ACHN (cell line): ENCODE results near the gene SGK2.
"Not testable (repeated sequence)": the region's sequence is repeated elsewhere in the genome, so short reads cannot be mapped to it uniquely, and the experiment has no call there.

Experiments
- DNase-seq: peaks from one replicate; pipeline ENCODE4 v3.0.0-alpha.2; 2015
- in situ Hi-C: cut with HindIII; loops from 2 replicates; pipeline ENCODE4 v1.10.0; 2017; ENCODE audit warnings: low sequenced_read_pairs, low pct_ligation_motif_present, low pct_unique_long_range_greater_than_20kb

Gene SGK2

DNA sequence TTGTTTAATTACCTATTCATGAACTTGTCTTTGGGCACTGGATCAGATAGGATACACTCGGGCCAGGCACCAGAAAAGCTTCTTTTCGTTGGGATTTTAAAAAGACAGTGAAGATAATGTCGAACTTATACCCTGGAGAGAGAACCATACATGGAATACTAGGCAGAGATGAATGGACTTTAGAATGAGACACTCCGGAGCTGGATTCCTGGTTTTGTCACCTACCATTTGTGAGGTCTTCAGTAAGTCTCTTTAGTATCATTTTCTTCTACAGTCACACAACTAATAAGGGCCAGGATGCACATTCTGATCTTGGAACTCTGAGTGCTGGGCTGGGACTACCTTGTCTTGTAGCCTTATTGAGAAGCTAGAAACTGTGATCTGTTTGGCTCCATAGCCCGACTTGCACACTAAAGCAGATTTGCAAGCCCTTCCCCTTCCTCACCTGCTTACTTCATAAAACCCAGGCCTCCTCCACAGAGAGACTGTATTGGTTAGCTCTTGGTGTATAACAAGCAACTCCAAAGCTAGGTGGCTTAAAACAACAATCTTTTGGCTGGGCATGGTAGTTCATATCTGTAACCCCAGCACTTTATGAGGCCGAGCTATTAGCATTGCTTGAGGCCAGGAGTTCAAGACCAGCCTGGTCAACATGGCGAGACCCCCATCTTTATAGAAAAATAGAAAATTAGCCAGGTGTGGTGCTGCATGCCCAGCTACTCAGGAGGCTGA, 24.5 kb downstream of the SGK2 start:
- in situ Hi-C loops: no loop called here
- DNase-seq: no peak

DNA sequence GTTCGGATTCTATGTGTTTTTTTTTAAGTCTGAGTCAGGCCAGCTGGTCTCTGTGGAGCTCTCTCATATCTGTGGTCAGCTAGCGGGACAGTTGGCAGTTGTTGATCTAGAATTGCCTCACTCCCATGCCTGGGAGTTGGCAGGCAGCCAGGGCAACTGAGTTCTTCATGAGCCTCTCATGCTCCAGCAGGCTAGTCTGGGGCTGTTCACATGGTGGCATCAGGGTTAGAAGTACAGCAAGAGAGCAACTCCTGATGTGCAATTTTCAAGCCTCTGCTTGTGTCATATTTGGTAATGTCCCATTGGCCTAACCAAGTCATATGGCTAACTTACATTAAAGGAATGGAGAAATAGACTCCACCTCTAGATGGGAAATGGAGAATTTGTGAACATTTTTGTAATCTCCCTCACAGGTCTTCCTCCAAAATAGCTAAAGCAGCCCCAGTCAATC, 25.2 kb downstream of the SGK2 start:
- peak; percentile 92 for DNase-seq
- in situ Hi-C loops: no loop called here

DNA sequence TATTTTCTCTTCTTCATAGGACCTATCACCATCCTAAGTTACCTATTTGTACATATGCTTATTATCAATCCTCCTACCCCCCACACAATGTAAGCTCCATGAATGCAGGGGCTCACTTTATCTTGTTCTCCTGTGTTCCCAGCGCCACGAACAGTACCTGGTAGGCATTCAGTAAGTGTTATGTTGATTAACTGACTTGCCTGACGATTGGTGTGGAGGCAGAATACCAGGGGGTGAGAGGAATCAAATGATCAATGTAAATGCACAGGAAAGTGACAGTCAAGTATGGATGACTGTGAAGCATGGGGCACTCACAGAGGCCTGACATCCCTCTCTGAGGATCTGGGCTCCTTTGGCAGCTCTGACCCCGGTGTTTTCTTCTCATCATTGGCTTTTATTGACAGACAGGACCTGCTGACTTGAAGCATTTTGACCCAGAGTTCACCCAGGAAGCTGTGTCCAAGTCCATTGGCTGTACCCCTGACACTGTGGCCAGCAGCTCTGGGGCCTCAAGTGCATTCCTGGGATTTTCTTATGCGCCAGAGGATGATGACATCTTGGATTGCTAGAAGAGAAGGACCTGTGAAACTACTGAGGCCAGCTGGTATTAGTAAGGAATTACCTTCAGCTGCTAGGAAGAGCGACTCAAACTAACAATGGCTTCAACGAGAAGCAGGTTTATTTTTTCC, 25.8 kb downstream of the SGK2 start:
- peak; percentile 93 for DNase-seq
- in situ Hi-C loops: no loop called here

DNA sequence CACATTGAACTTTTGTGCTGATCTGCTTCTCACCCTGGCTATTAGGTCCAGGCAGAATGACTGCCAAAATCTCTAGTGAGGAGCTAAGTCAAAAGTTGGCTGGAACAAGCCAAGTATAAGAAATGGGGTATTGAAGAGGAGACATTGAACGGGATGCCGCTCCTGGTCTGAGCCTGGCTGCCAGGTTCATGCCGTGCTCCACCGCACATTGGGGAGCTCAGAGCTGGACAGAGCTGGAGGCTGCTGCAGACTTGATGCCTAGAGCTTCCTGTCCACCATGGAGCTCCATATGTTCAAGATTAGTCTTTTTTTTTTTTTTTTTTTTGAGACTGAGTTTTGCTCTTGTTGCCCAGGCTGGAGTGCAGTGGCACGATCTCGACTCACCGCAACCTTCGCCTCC, 27.8 kb downstream of the SGK2 start:
- DNase-seq: no peak
- in situ Hi-C loops: no loop called here

DNA sequence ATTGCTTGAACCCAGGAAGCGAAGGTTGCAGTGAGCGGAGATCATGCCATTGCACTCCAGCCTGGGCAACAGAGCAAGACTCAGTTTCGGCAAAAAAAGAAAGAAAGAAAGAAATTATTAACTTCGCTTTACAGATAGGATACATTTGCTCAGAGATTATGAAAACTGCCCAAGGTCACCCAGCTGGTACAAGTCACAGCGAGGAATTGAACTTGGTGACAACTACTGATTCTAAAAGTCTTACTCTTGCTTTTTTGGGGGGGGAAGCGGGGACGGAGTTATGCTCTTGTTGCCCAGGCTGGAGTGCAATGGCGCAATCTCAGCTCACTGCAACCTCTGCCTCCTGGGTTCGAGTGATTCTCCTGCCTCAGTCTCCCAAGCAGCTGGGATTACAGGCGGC, 29.7 kb downstream of the SGK2 start:
- in situ Hi-C loops, DNase-seq: not testable (repeated sequence)

DNA sequence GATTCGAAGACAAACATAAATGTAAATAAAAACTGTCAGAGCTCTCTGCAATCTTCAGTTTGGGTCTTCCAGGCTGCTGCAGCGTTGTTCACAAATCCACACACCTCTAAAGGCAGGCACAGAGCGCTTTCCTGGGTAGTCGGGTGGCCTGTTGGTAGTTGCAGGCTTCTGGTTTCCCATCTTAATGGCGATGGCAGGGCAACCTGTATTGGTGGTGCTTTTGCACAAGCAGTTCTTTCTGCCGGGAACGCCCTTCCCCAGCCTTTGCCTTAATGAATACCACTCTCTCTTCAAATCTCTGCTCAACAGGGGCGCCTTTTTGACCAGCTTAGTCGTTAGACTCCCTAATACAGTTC, 31.2 kb downstream of the SGK2 start:
- DNase-seq: peak; percentile 6

DNA sequence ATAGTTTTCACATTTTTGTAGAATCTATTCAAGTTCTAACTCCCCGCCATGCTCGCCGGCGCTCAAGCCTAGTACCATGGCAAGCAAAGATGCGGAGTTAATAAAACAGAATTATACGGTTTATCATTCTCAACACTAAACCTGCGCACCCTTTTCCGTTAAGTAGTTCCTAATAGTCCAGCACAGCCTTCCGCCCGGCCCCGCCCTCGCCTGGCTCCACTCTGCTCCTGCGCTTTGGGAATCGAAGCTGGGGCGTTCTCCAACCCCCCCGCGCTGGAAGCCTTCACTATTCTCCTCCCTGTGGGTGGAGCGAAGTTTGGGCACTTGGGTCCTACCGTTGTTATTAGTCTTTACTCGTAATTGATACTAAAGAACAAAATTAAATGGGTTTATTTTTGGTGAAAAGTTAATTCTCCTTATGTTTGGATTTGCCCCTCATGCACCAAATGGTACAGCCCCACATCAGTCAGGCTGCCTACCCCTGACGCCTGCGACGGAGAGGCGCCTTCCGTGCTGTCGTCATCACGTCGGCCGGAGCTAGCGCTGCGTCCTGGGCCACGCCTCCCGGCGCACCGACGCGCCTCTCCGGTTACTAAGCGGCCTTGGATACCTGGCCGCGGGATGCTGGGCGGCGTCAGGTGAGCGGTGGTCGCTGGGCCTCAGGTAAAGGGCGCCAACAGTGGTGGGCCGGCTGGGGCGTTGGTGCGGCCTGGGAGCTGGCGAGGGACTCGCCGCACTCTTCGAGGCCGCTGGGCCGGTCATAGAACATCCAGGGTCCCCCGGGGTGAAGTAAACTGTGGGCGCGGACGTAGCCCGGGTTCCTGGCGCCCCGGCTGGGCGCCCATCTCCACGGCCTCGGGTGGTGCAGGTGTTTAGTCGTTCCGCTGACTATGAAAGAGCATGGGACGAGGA, 31.8 kb downstream of the SGK2 start, which contains the start of gene IFT52:
TSS of gene IFT52 (plus strand) at position 546 of the 912 bp plus-strand sequence. CDS start 3,762 bp downstream, outside the sequence.
- peak; percentile 87 for DNase-seq
- in situ Hi-C loops: no loop called here

More for the DNA sequence above, 31.2 kb downstream of the SGK2 start:
- in situ Hi-C loops: no loop called here

DNA sequence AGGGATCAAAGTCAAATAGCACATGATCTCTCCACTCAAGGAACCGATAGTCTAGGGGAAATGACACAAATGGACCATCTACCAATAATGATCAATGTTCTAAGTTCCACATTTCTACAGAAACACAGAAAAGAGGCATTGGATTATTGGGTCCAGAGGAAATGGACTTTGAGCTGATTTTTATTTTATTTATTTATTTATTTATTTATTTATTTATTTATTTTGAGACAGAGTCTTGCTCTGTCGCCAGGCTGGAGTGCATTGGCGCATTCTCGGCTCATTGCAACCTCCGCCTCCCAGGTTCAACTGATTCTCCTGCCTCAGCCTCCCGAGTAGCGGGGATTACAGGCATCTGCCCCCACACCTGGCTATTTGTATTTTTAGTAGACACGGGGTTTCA, 43.1 kb downstream of the SGK2 start:
- DNase-seq, in situ Hi-C loops: not testable (repeated sequence)

DNA sequence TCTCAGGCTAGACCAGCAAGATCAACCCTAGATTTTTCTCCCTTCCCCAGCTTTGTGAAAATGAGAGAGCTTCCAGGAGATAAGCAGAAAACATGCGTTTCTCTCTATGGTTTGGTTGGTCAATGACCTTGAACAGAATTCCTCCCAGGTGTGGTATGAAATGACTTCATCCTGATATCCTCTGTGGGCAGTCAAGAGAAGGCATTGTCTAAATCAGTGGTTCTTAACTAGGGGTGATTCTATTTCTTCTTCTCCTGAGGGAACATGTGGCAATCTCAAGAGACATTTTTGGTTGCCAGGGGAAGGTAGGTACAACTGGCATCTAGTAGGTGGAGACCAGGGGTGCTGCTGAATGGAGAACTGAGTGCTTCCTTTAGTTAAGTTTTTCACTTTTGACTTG, 44.3 kb downstream of the SGK2 start:
- no peak for DNase-seq
- in situ Hi-C loops: no loop called here

DNA sequence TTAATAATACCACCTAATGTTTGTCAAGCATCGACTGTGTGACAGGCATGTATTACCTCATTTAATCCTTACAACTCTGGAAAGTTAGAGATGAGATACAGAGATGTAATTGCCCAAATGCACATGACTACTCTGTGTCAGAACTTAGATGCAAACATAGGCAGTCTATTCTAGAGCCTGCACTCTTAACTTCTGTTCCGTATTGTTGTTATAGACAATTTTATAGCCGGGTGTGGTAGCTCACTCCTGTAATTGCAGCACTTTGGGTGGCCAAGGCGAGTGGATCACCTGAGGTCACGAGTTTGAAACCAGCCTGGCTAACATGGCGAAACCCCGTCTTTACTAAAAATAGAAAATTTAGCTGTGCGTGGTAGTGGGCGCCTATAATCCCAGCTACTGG, 46.9 kb downstream of the SGK2 start:
- DNase-seq: no peak
- in situ Hi-C loops: no loop called here

DNA sequence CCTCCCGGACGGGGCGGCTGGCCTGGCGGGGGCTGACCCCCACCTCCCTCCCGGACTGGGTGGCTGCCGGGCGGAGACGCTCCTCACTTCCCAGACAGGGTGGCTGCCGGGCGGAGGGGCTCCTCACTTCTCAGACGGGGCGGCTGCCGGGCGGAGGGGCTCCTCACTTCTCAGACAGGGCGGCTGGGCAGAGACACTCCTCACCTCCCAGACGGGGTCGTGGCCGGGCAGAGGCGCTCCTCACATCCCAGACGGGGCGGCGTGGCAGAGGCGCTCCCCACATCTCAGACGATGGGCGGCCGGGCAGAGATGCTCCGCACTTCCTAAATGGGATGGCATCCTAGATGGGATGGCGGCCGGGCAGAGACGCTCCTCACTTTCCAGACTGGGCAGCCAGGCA, 48.5 kb downstream of the SGK2 start:
- DNase-seq, in situ Hi-C loops: not testable (repeated sequence)

DNA sequence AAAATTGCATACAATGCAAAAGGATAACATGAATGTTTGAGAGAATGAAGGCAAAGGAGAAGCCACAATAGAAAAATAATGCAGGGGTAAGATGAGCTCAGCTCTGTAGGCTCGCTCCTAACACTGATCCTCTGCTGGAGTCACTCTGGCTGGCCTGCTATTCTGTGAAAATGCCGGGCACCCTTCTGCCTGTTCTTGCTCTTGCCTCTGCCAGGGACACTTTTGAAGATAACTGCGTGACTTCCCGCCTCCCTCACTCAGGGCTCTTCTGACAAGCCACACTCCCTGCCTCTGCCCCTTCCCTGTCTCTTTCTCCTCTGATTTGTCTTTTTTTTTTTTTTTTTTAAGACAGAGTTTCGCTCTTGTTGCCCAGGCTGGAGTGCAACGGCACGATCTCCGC, 72.8 kb downstream of the SGK2 start:
- in situ Hi-C loops: no loop called here
- no peak for DNase-seq
